ENCODE results near the gene MED29. TPM values are rescaled to one million over a fixed set of nuclear protein-coding genes. Genes with fewer than 3 reads are reported as not detected.

The MED29 gene
- total and polyA plus RNA-seq, 2 donors (not counting 1 experiment from before 2014, with no cell fraction given): 33.0 to 47.5 TPM

GRCh38 chr19:39428283-39429112 lies 37.3 kb downstream of the MED29 start:
- no peak overlapping the region for H3K9ac ChIP-seq (ENCODE audit: low read length)
- POLR2A ChIA-PET: interaction anchor here (1.2 to 1.4 kb wide), 2 partner anchors 8 to 12 kb away, joined by 5 read pairs; no protein-coding TSS in a partner anchor
- 62% methylated on average over 22 of the region's 23 CpGs for WGBS (ENCODE audit: insufficient coverage)

More at GRCh38 chr19:39428283-39429112, 37.3 kb downstream of the MED29 start:
- H3K27ac ChIP-seq (ENCODE audit: low read length in 2 of 2): no peak overlapping the region
- H3K4me3 Mint-ChIP-seq: no peak overlapping the region
- H3K79me2 ChIP-seq (ENCODE audit: control insufficient read depth, insufficient read depth, low read length): peaks cover 11% of the 10 kb centered on the region
- H3K4me1 Mint-ChIP-seq: peaks cover 16% of the 10 kb centered on the region
- H4K20me1 ChIP-seq (ENCODE audit: control insufficient read depth, insufficient read depth, low read length, poor library complexity, severe bottlenecking): peaks cover 13% of the 10 kb centered on the region
- peaks cover 9 to 33% of the 10 kb centered on the region in 2 experiments for H3K36me3 ChIP-seq (replicated peaks in 1 of 2; ENCODE audit: control extremely low read depth in 1 of 2, control insufficient read depth in 1 of 2, extremely low read depth in 1 of 2, insufficient read depth in 2 of 2, low read length in 1 of 2)
- ATAC-seq (ENCODE audit: low read depth) (no peak), DNase-seq (no peak)
- TF ChIP-seq CTCF (IDR thresholded peaks at IDR 0.05) (no peak), EZH2 (IDR thresholded peaks at IDR 0.05; ENCODE audit: borderline replicate concordance, insufficient read depth, low read depth, low read length, poor library complexity, severe bottlenecking) (no peak)
- CTCF ChIA-PET: interaction anchor here (1.1 to 3.3 kb wide), 3 partner anchors 9 to 31 kb away, joined by 3 to 14 read pairs (median 9); no protein-coding TSS in a partner anchor
- no peaks in the 10 kb centered on the region for H3K9me3 Mint-ChIP-seq (ENCODE audit: insufficient read depth)
- no peak overlapping the region for H2AFZ ChIP-seq (ENCODE audit: insufficient read depth, low read depth, low read length, poor library complexity, severe bottlenecking)
- peak overlapping the region; percentile 59 for H3K27ac Mint-ChIP-seq
- H3K4me1 ChIP-seq (ENCODE audit: control insufficient read depth in 2 of 2, insufficient read depth in 2 of 2, low read length in 2 of 2): peaks cover 0 to 8% of the 10 kb centered on the region in 2 donors
- H3K4me3 ChIP-seq (ENCODE audit: control extremely low read depth in 1 of 5, extremely low read depth in 1 of 5, insufficient read depth in 1 of 5, low read depth in 2 of 5, low read length in 4 of 5): no peak overlapping the region
- no peaks in the 10 kb centered on the region for H3K9me3 ChIP-seq (ENCODE audit: control extremely low read depth in 1 of 3, control insufficient read depth in 2 of 3, insufficient read depth in 1 of 3, low read length in 2 of 3)
- no peaks in the 10 kb centered on the region for H3K27me3 Mint-ChIP-seq
- no peak overlapping the region for H3K4me2 ChIP-seq (replicated peaks; ENCODE audit: low read depth, low read length, poor library complexity, severe bottlenecking)
- H3K27me3 ChIP-seq (replicated peaks in 1 of 4; ENCODE audit: control extremely low read depth in 1 of 4, control insufficient read depth in 3 of 4, insufficient read depth in 4 of 4, low read length in 3 of 4): no peaks in the 10 kb centered on the region
- intact Hi-C loops (cut with micrococcal nuclease): no loop called here

Measured in B cell (primary cell).